ENCODE measurements around the gene CDK13.

CDK13 gene

DNA sequence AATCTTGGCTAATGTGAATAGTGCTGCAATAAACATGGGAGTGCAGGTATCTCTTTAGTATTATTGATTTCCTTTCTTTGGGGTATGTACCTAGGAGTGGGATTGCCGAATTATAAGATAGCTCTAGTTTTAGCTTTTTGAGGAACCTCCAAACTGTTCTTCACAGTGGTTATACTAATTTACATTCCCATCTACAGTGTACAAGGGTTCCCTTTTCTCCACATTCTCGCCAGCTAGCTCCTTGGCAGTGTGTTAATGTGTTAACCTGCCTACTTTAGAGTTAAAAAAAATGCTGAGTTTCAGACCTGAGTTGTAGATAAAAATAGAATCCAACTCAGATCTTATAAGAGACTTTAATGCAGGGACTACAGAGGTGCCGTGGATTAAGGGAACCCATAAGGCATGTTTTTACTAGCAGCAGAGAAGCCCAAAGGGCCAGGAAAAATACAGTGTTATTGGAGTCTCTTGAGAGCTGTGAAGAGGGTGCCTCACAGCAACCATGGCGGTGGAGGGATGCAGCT lies 35.4 kb downstream of the CDK13 start:
- Histone ChIP-seq H3K4me1 (ENCODE audit: control insufficient read depth, insufficient read depth, low read length) (peaks cover 3% of the 10 kb centered on the region), H3K9me3 (ENCODE audit: control insufficient read depth, insufficient read depth, low read length) (no peaks in the 10 kb centered on the region), H3K9ac (ENCODE audit: low read depth, low read length) (no peak overlapping the region), H3K27me3 (ENCODE audit: control insufficient read depth, insufficient read depth, low read length) (no peaks in the 10 kb centered on the region), H3K36me3 (ENCODE audit: control insufficient read depth, insufficient read depth, low read length) (no peaks in the 10 kb centered on the region), H3K4me3 (ENCODE audit: low read depth, low read length) (no peak overlapping the region)

DNA sequence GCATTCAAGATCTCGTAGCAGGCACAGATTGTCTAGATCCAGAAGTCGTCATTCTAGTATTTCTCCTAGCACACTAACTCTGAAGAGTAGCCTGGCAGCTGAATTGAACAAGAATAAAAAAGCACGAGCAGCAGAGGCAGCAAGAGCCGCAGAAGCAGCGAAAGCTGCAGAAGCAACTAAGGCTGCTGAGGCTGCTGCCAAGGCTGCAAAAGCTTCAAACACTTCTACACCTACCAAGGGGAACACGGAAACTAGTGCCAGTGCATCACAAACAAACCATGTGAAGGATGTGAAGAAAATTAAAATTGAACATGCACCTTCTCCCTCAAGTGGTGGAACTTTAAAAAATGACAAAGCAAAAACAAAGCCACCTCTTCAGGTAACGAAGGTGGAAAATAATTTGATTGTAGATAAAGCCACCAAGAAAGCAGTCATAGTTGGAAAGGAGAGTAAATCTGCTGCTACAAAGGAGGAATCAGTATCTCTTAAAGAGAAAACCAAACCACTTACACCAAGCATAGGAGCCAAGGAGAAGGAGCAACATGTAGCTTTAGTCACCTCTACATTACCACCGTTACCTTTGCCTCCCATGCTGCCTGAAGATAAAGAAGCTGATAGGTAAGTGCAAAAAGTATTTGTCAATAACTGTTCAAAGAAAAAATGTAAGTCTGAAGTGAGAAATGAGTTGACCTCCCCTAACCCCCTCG lies 37.7 kb downstream of the CDK13 start:
- no peaks in the 10 kb centered on the region for H3K27me3 ChIP-seq (ENCODE audit: control insufficient read depth, insufficient read depth, low read length)
- H3K4me3 ChIP-seq (ENCODE audit: low read depth, low read length) = no peak overlapping the region
- H3K9ac ChIP-seq (ENCODE audit: low read depth, low read length) = no peak overlapping the region
- H3K9me3 ChIP-seq (ENCODE audit: control insufficient read depth, insufficient read depth, low read length) = no peaks in the 10 kb centered on the region
- no peaks in the 10 kb centered on the region for H3K36me3 ChIP-seq (ENCODE audit: control insufficient read depth, insufficient read depth, low read length)
- H3K4me1 ChIP-seq (ENCODE audit: control insufficient read depth, insufficient read depth, low read length) = peaks cover 3% of the 10 kb centered on the region

DNA sequence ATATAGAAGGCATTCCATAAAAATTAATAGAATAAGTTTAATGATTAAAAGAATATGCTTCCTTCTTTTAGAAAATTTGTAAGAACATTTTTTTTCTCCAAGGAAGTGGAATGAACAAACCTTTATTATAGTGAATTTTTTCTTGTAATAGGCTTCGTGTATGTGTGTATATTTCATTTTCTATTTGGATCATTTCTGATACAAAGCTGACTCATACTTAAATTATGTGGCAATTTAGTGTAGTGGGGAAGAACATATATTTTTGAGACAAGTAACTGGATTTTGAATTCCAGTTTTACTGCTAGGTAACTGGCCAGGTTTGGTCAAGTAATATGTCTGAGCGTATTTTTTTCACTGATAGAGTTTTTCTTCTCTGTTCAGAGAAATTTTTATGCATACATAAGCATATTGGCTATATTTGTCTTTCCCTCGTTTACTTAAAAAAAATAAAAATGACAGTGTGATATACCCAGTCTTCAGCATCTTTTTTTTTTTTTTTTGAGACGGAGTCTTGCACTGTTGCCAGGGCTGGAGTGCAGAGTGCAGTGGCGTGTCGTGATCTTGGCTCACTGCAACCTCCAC lies 50.8 kb downstream of the CDK13 start:
- Histone ChIP-seq H3K4me1 (ENCODE audit: control insufficient read depth, insufficient read depth, low read length) (no peaks in the 10 kb centered on the region), H3K9ac (ENCODE audit: low read depth, low read length) (no peak overlapping the region), H3K9me3 (ENCODE audit: control insufficient read depth, insufficient read depth, low read length) (no peaks in the 10 kb centered on the region), H3K4me3 (ENCODE audit: low read depth, low read length) (no peak overlapping the region), H3K27me3 (ENCODE audit: control insufficient read depth, insufficient read depth, low read length) (no peaks in the 10 kb centered on the region), H3K36me3 (ENCODE audit: control insufficient read depth, insufficient read depth, low read length) (no peaks in the 10 kb centered on the region)

DNA sequence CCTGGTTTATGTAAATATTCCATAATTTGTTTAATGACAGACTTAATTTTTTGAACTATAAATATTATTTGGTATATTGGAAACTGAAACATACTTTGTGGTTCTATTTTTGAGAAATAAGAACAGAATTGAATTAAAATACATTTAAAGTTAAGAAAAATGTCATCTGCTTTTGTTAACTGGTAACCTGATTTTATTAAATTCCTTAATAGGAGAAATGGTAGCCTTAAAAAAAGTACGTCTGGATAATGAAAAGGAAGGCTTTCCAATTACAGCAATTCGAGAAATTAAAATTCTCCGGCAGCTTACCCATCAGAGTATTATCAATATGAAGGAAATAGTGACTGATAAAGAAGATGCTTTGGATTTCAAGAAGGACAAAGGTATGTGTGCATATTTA lies 51.6 kb downstream of the CDK13 start:
- no peaks in the 10 kb centered on the region for H3K4me1 ChIP-seq (ENCODE audit: control insufficient read depth, insufficient read depth, low read length)
- no peaks in the 10 kb centered on the region for H3K36me3 ChIP-seq (ENCODE audit: control insufficient read depth, insufficient read depth, low read length)
- no peak overlapping the region for H3K4me3 ChIP-seq (ENCODE audit: low read depth, low read length)

DNA sequence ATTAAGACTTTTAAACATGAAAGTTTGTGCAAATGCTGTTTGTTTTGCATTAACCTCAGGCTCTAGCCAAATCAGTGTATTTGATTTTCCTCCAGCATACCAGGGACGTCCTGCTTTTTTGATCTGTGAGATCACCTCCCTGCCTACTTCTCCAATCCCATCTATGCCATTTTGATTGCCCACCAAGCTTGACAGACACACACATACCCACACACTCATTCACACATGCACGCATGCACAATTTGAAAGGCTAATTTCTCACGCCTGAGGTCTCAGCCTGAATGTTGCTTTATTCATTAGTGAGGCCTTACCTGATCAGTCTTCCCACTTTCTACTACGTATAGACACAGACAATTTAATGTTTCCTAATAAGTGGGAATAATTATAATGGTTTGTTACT lies 53.5 kb downstream of the CDK13 start:
- H3K4me3 ChIP-seq (ENCODE audit: low read depth, low read length) = no peak overlapping the region
- no peaks in the 10 kb centered on the region for H3K27me3 ChIP-seq (ENCODE audit: control insufficient read depth, insufficient read depth, low read length)
- no peak overlapping the region for H3K9ac ChIP-seq (ENCODE audit: low read depth, low read length)
- no peaks in the 10 kb centered on the region for H3K9me3 ChIP-seq (ENCODE audit: control insufficient read depth, insufficient read depth, low read length)
- H3K4me1 ChIP-seq (ENCODE audit: control insufficient read depth, insufficient read depth, low read length) = peaks cover 7% of the 10 kb centered on the region
- no peaks in the 10 kb centered on the region for H3K36me3 ChIP-seq (ENCODE audit: control insufficient read depth, insufficient read depth, low read length)

More for the DNA sequence above, 51.6 kb downstream of the CDK13 start:
- Histone ChIP-seq H3K9ac (ENCODE audit: low read depth, low read length) (no peak overlapping the region), H3K9me3 (ENCODE audit: control insufficient read depth, insufficient read depth, low read length) (no peaks in the 10 kb centered on the region), H3K27me3 (ENCODE audit: control insufficient read depth, insufficient read depth, low read length) (no peaks in the 10 kb centered on the region)

DNA sequence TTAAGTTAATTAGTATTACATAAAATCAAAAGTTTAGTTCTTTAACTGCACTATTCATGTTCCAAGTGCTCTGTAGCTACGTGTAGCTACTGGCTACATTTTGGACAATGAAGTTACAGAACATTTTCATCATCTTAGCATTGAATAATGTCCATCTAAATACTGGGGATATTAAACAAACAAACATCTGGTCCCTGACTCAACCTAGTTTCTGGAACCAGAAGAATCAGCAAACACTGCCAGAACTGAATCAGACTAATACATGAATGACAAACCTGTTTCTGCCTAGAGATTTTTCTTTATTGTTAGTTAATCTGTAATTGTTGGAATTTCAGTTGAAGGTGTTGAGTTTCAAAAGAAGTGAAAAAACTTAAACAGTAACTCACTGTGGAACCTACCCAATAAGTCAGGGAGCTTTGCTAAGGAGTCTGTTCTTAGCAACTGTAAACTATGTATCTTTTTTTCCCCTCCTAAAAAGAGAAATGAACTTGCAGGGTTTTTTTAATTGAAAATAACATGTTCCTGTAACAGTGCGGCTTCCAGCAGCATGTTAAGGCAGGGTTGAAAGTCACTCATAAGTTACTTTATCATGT lies 58.3 kb downstream of the CDK13 start:
- peaks cover 7% of the 10 kb centered on the region for H3K4me1 ChIP-seq (ENCODE audit: control insufficient read depth, insufficient read depth, low read length)
- no peak overlapping the region for H3K9ac ChIP-seq (ENCODE audit: low read depth, low read length)
- no peak overlapping the region for H3K4me3 ChIP-seq (ENCODE audit: low read depth, low read length)
- no peaks in the 10 kb centered on the region for H3K36me3 ChIP-seq (ENCODE audit: control insufficient read depth, insufficient read depth, low read length)
- H3K9me3 ChIP-seq (ENCODE audit: control insufficient read depth, insufficient read depth, low read length) = no peaks in the 10 kb centered on the region
- no peaks in the 10 kb centered on the region for H3K27me3 ChIP-seq (ENCODE audit: control insufficient read depth, insufficient read depth, low read length)

DNA sequence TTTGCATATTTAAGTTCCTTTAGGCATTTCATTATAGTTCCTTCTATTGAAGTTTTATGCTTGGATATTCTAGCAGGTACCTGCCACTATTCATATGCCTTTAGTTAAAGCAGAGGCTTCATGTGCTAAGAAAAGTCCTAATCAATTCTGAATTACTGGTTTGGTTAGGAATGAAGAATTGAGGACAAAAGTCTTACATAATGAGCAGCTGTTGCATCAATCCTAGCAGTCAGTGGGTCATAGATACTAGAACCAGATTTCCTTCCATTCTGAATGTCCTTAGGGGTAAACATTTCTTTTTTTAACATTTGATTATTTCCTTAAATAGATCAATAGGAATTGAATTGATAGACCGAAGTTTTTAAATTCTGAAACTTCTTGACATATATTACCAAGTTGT lies 59.2 kb downstream of the CDK13 start:
- H3K9ac ChIP-seq (ENCODE audit: low read depth, low read length) = no peak overlapping the region
- H3K27me3 ChIP-seq (ENCODE audit: control insufficient read depth, insufficient read depth, low read length) = no peaks in the 10 kb centered on the region
- H3K36me3 ChIP-seq (ENCODE audit: control insufficient read depth, insufficient read depth, low read length) = no peaks in the 10 kb centered on the region
- no peak overlapping the region for H3K4me3 ChIP-seq (ENCODE audit: low read depth, low read length)
- H3K9me3 ChIP-seq (ENCODE audit: control insufficient read depth, insufficient read depth, low read length) = no peaks in the 10 kb centered on the region
- H3K4me1 ChIP-seq (ENCODE audit: control insufficient read depth, insufficient read depth, low read length) = peaks cover 7% of the 10 kb centered on the region

DNA sequence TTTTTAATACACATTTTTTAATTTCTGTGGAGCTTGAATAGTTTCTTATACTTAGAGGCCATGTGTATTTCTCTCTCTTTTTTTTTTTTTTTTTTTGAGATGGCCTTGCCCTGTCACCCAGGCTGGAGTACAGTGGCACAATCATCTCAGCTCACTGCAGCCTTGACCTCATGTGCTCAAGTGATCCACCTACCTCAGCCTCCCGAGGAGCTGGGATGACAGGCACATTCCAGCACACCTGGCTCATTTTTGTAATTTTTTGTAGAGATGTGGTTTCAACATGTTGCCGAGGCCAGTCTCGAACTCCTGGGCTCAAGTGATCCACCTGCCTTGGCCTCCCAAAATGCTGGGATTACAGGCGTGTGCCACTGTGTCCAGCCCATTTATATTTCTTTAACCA lies 64.3 kb downstream of the CDK13 start:
- Histone ChIP-seq H3K9me3 (ENCODE audit: control insufficient read depth, insufficient read depth, low read length) (no peaks in the 10 kb centered on the region), H3K36me3 (ENCODE audit: control insufficient read depth, insufficient read depth, low read length) (no peaks in the 10 kb centered on the region), H3K9ac (ENCODE audit: low read depth, low read length) (no peak overlapping the region), H3K4me1 (ENCODE audit: control insufficient read depth, insufficient read depth, low read length) (no peaks in the 10 kb centered on the region), H3K27me3 (ENCODE audit: control insufficient read depth, insufficient read depth, low read length) (no peaks in the 10 kb centered on the region), H3K4me3 (ENCODE audit: low read depth, low read length) (no peak overlapping the region)

DNA sequence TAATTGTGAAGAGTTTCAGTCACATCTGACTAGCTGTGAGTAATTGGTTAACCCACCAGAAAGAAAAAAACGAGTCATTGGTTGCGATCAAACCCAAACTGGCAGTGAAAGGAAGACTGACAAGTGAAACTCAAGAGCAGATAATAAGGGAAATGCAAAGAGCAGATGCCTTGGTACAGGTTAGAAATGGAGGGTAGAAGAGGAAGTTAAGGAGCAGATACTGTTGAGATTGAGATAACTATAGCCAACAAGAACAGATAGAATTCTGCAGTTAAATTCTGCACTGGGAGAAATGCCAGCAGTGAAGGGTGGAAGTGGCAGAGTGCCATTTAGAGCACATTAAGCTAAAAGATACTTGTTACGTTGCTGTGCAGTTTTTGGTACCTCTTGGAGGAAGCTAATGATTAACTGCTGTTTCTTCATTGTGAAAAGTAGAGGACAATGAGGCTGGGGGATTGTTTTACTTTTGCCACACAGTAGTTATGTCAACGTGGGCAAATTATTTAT lies 65.8 kb downstream of the CDK13 start:
- no peaks in the 10 kb centered on the region for H3K27me3 ChIP-seq (ENCODE audit: control insufficient read depth, insufficient read depth, low read length)
- no peak overlapping the region for H3K9ac ChIP-seq (ENCODE audit: low read depth, low read length)
- no peaks in the 10 kb centered on the region for H3K36me3 ChIP-seq (ENCODE audit: control insufficient read depth, insufficient read depth, low read length)
- no peaks in the 10 kb centered on the region for H3K9me3 ChIP-seq (ENCODE audit: control insufficient read depth, insufficient read depth, low read length)
- H3K4me1 ChIP-seq (ENCODE audit: control insufficient read depth, insufficient read depth, low read length) = no peaks in the 10 kb centered on the region
- no peak overlapping the region for H3K4me3 ChIP-seq (ENCODE audit: low read depth, low read length)

DNA sequence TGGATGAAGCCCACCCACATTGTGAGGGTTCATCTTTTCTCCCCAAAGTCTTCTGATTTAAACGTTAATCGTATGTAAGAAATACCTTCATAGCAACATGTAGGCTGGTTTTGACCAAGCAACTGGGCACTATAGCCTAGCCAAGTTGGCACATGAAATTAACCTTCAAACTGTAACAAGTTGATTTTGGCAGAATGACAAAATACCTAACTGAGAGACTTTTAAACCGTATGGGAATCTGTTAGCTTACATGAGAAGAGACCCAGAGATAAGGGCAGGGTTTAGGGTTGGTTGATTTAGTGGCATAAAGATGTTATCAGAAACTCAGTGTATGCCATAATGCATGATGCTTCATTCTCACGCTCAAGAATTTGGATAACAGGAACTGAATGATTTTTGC lies 69.5 kb downstream of the CDK13 start:
- H3K4me3 ChIP-seq (ENCODE audit: low read depth, low read length) = no peak overlapping the region
- no peaks in the 10 kb centered on the region for H3K27me3 ChIP-seq (ENCODE audit: control insufficient read depth, insufficient read depth, low read length)
- H3K36me3 ChIP-seq (ENCODE audit: control insufficient read depth, insufficient read depth, low read length) = no peaks in the 10 kb centered on the region
- no peaks in the 10 kb centered on the region for H3K9me3 ChIP-seq (ENCODE audit: control insufficient read depth, insufficient read depth, low read length)
- no peaks in the 10 kb centered on the region for H3K4me1 ChIP-seq (ENCODE audit: control insufficient read depth, insufficient read depth, low read length)
- H3K9ac ChIP-seq (ENCODE audit: low read depth, low read length) = no peak overlapping the region

DNA sequence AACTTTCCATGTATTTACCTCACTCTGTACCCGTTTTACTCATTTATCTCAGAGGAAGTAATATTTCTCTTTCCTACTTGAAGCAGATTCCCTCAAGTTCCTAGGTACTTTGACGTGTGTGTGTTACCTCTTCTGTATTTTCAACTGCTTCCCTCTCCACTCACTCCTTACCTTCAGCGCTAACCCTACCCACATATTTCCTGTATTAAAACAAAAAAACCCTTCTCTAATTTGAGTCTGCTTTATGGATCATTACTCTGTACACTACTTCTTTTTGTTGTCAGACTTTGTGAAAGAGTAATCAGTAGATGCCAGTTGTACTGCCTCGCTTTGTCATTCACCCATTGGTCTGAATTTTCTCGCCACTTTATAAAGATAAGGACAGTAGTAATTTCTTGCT lies 74.0 kb downstream of the CDK13 start:
- no peaks in the 10 kb centered on the region for H3K27me3 ChIP-seq (ENCODE audit: control insufficient read depth, insufficient read depth, low read length)
- H3K9ac ChIP-seq (ENCODE audit: low read depth, low read length) = no peak overlapping the region
- H3K4me1 ChIP-seq (ENCODE audit: control insufficient read depth, insufficient read depth, low read length) = no peaks in the 10 kb centered on the region
- H3K4me3 ChIP-seq (ENCODE audit: low read depth, low read length) = no peak overlapping the region
- no peaks in the 10 kb centered on the region for H3K9me3 ChIP-seq (ENCODE audit: control insufficient read depth, insufficient read depth, low read length)
- H3K36me3 ChIP-seq (ENCODE audit: control insufficient read depth, insufficient read depth, low read length) = no peaks in the 10 kb centered on the region

DNA sequence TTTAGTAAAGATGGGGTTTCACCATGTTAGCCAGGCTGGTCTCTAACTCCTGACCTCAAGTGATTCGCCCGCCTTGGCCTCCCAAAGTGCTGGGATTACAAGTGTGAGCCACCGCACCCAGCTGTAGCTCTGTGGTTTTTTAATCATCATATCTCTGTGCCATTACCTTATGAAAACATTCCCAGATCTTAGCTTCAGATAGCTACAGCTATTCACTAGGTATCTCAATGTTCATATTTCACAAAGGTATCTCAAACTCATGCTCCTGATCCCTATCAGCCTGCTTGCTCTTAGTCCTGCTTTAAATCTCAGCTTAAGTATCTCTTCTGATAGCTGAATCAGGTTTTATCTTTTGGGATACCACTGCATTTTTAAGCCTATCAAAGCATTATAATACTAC lies 74.8 kb downstream of the CDK13 start:
- no peak overlapping the region for H3K4me3 ChIP-seq (ENCODE audit: low read depth, low read length)
- no peaks in the 10 kb centered on the region for H3K4me1 ChIP-seq (ENCODE audit: control insufficient read depth, insufficient read depth, low read length)
- H3K36me3 ChIP-seq (ENCODE audit: control insufficient read depth, insufficient read depth, low read length) = no peaks in the 10 kb centered on the region

More for the DNA sequence above, 74.8 kb downstream of the CDK13 start:
- Histone ChIP-seq H3K9me3 (ENCODE audit: control insufficient read depth, insufficient read depth, low read length) (no peaks in the 10 kb centered on the region), H3K9ac (ENCODE audit: low read depth, low read length) (no peak overlapping the region), H3K27me3 (ENCODE audit: control insufficient read depth, insufficient read depth, low read length) (no peaks in the 10 kb centered on the region)

Data from iPS-15b (cell line).